ENCODE data around the gene ITM2C.

Gene ITM2C

DNA sequence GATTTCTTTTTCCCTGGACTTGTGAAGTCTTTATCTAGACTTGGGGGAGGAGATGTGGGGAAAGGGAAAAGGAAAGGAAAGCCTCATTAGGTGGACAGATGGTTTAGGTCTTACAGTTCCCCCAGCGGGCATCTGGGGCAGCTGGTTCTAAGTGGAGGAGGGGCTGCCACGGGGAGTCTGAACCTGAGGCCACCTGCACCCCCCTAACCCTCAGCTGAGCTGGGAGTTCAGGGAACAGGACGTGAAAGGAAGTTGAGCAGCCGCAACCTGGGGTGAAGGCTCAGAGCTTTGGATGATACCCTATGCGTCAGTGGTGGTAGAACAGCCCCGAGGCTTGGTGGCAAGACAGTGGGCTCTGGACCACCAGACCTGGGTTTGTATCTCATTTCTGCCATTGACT lies 26.8 kb downstream of the ITM2C start:
- TF ChIP-seq, protein P1, sequence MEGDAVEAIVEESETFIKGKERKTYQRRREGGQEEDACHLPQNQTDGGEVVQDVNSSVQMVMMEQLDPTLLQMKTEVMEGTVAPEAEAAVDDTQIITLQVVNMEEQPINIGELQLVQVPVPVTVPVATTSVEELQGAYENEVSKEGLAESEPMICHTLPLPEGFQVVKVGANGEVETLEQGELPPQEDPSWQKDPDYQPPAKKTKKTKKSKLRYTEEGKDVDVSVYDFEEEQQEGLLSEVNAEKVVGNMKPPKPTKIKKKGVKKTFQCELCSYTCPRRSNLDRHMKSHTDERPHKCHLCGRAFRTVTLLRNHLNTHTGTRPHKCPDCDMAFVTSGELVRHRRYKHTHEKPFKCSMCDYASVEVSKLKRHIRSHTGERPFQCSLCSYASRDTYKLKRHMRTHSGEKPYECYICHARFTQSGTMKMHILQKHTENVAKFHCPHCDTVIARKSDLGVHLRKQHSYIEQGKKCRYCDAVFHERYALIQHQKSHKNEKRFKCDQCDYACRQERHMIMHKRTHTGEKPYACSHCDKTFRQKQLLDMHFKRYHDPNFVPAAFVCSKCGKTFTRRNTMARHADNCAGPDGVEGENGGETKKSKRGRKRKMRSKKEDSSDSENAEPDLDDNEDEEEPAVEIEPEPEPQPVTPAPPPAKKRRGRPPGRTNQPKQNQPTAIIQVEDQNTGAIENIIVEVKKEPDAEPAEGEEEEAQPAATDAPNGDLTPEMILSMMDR (IDR thresholded peaks at IDR 0.05; ENCODE audit: low read depth, low read length, missing control alignments): no peak

DNA sequence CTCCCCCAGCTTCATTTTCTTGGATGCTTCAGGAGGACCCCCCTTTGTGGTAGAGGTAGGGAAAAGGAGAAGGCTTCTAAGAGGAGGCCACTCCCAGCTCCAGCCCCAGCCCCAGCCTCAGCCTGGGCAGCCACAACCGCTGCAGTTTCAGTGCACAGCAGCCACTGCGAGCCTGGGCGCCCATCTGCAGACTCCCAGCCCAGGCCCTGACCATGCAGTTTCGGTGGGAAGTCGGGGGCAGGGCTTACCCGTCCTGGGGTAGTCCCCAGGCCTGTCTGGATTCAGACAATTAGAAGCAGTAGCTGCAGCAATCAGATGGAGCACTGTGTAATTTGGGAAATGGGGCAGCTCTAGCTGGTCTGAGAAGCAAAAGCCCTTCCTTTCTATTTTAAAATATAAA lies 28.6 kb downstream of the ITM2C start:
- H3K27ac ChIP-seq: no peak overlapping the region
- no peak overlapping the region for H3K4me3 ChIP-seq (ENCODE audit: low read depth, low read length)
- in situ Hi-C loops (cut with HindIII; ENCODE audit: low pct_ligation_motif_present, low sequenced_read_pairs): no loop called here
- TF ChIP-seq, protein P1 (IDR thresholded peaks at IDR 0.05; ENCODE audit: low read depth, low read length, missing control alignments): no peak
- no peaks in the 10 kb centered on the region for H3K36me3 ChIP-seq (replicated peaks)
- no peaks in the 10 kb centered on the region for H3K27me3 ChIP-seq (replicated peaks)
- DNase-seq: no peak

More for the DNA sequence above, 26.8 kb downstream of the ITM2C start:
- H3K27ac ChIP-seq: no peak overlapping the region
- no peaks in the 10 kb centered on the region for H3K27me3 ChIP-seq (replicated peaks)
- no peak for DNase-seq
- in situ Hi-C loops (cut with HindIII; ENCODE audit: low pct_ligation_motif_present, low sequenced_read_pairs): no loop called here
- no peak overlapping the region for H3K4me3 ChIP-seq (ENCODE audit: low read depth, low read length)
- H3K36me3 ChIP-seq (replicated peaks): no peaks in the 10 kb centered on the region

DNA sequence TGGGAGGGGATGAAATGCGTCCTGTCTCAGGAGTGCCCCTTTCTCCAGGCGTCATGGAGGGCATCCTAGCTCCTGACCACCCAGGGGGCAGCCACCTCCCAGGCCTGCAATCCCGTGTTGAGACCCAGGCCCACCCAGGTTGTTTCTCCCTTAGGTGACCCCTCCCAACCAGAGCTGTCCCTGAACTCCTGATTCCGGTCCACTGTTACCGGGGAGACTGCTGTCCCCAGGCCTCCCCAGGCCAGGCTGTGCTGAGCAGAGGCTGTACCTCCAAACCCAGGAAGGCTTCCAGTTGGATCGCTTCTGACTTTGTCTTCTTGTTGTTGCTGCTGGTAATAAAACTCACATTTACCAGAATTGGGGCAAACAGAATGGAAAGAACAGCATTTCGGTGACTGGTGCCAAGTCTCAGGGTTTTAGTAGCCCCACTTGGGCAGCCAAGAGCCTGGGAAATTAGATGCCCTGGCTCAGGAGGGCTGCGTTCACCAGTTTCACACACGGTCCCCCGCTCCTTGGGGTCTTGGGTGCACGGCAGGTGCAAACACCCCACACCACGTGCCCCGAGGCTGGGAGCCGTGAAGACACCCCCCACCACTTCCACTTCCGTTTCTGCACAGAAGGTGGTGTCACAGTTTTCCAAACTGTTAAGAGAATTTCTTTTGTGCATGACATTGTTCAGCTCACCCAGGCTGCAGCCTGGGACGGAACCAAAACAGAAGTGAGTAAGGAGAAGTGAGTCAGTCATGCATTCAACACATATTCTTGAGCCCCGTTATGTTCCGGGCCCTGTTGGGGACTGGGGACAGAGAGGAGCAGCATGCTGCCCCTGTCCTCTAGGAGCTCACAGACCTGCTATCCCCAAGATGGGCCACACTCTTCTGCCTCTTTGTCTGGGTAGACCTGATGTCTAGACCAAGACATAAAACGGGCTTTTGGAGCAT lies 29.4 kb downstream of the ITM2C start:
- in situ Hi-C loops (cut with HindIII; ENCODE audit: low pct_ligation_motif_present, low sequenced_read_pairs): no loop called here
- H3K27ac ChIP-seq: no peak overlapping the region
- TF ChIP-seq, protein P1 (IDR thresholded peaks at IDR 0.05; ENCODE audit: low read depth, low read length, missing control alignments): no peak
- H3K36me3 ChIP-seq (replicated peaks): no peaks in the 10 kb centered on the region
- H3K27me3 ChIP-seq (replicated peaks): peaks cover 2% of the 10 kb centered on the region
- no peak overlapping the region for H3K4me3 ChIP-seq (ENCODE audit: low read depth, low read length)
- no peak for DNase-seq

DNA sequence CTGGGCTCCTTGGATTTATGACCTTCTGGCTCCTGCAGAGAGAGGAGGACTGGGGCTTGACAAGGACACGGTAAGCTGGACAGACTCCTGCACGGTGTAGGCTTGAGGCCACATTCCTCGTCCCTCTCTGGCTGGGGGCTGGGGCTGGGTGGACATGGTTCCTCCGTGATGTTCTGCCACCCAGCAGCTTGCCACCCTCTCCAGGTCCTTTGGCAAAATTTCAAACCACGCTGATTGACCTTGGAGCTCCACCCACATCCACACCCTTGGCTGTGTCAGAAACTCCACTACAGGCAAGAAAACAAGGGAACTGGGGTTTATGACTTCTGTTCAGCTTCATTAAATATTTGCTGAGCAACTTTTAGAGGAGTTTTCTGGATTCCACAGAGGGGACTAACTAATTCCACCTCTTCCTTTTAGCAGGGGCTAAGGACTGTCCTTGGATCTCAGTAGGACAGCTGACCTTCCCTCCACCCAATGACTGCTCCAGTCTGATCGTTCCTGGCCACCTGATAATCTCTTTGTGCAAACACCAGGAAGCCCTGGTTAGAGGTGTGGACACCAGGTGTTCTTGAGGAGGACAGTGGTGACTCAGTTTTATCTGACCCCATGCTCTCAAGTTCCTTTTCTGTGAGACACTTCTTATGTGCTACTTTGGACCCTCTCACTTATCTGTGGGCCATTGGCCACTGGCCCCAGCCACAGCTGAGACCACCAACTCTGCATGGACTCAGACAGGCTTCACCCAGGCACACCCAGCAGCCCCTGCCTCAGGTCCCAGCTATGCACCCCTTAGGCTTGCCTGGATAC lies 31.0 kb downstream of the ITM2C start:
- TF ChIP-seq, protein P1 (IDR thresholded peaks at IDR 0.05; ENCODE audit: low read depth, low read length, missing control alignments): no peak
- no peak overlapping the region for H3K4me3 ChIP-seq (ENCODE audit: low read depth, low read length)
- in situ Hi-C loops (cut with HindIII; ENCODE audit: low pct_ligation_motif_present, low sequenced_read_pairs): no loop called here
- H3K27ac ChIP-seq: no peak overlapping the region
- H3K27me3 ChIP-seq (replicated peaks): peaks cover 6% of the 10 kb centered on the region
- H3K36me3 ChIP-seq (replicated peaks): no peaks in the 10 kb centered on the region
- DNase-seq: no peak

DNA sequence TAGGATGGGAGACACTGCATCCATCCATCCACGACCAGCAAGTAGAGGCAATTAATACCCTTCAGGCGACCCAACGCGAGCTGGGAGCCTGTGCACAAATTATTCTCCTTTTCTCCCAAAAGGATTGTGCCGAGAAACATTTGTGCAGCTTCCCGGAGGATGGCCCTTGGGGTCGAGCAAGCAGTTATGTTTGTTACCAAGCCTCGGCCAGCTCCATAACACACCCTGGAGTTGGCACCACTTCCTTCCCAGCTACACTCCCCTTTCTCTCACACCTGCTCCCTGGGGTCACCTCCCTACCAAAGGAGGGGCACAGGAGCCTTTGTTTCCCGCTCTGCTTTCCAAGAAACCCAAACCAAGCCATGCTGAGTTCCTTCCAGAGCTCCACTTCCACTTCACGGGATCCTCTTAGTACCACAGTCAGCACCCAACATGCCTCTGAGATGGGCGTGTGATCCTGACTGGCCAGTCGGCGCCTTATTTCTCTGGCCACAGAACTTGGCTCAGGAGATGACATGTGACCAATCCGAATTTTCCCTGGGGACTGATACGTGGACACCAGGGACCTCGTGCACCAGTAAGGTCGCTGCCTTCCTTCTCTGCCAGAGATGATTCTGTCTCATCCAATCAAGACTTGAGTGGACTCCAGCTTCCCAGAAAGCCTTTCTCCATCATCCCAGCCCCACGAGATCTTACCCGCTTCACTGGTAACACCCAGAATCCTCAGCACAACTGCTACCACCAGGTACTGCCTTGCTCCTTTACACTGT lies 31.8 kb downstream of the ITM2C start:
- in situ Hi-C loops (cut with HindIII; ENCODE audit: low pct_ligation_motif_present, low sequenced_read_pairs): no loop called here
- H3K4me3 ChIP-seq (ENCODE audit: low read depth, low read length): no peak overlapping the region
- DNase-seq: no peak
- H3K27me3 ChIP-seq (replicated peaks): peaks cover 8% of the 10 kb centered on the region
- H3K36me3 ChIP-seq (replicated peaks): no peaks in the 10 kb centered on the region
- TF ChIP-seq, protein P1 (IDR thresholded peaks at IDR 0.05; ENCODE audit: low read depth, low read length, missing control alignments): no peak
- no peak overlapping the region for H3K27ac ChIP-seq
